ENCODE data around the gene CARD14. TPM values are rescaled to one million over a fixed set of nuclear protein-coding genes. Genes with fewer than 3 reads are reported as not detected.

CARD14 gene
- total RNA-seq, 1 donor from 2014 or later: not detected

- DNase-seq (no peak), ATAC-seq (ENCODE audit: low read depth) (no peak)
- Mint-ChIP-seq H3K27ac (no peak overlapping the region), H3K36me3 (ENCODE audit: low read depth) (peaks cover 4% of the 10 kb centered on the region), H3K9me3 (no peaks in the 10 kb centered on the region), H3K4me3 (no peak overlapping the region), H3K4me1 (no peaks in the 10 kb centered on the region), H3K27me3 (no peaks in the 10 kb centered on the region)
- ChIA-PET POLR2A (no interaction called here), CTCF (no interaction called here)
- TF ChIP-seq CTCF (IDR thresholded peaks at IDR 0.05): no peak
- intact Hi-C loops (cut with micrococcal nuclease): no loop called here
Observed at GRCh38 chr17:80244871-80245509, 75.2 kb downstream of the CARD14 start.

- H3K27ac Mint-ChIP-seq: no peak overlapping the region
- no peaks in the 10 kb centered on the region for H3K4me1 Mint-ChIP-seq
- H3K36me3 Mint-ChIP-seq (ENCODE audit: low read depth): peaks cover 4% of the 10 kb centered on the region
- DNase-seq: no peak
- intact Hi-C loops (cut with micrococcal nuclease): no loop called here
- no peak overlapping the region for H3K4me3 Mint-ChIP-seq
- POLR2A ChIA-PET: no interaction called here
- no peaks in the 10 kb centered on the region for H3K9me3 Mint-ChIP-seq
- CTCF ChIA-PET: no interaction called here
- no peak for TF ChIP-seq CTCF (IDR thresholded peaks at IDR 0.05)
- no peaks in the 10 kb centered on the region for H3K27me3 Mint-ChIP-seq
- no peak for ATAC-seq (ENCODE audit: low read depth)
Observed at GRCh38 chr17:80245566-80246265, 75.9 kb downstream of the CARD14 start.

- ChIA-PET CTCF (no interaction called here), POLR2A (no interaction called here)
- peaks cover 4% of the 10 kb centered on the region for H3K36me3 Mint-ChIP-seq (ENCODE audit: low read depth)
- no peak for ATAC-seq (ENCODE audit: low read depth)
- no peak overlapping the region for H3K4me3 Mint-ChIP-seq
- no peaks in the 10 kb centered on the region for H3K27me3 Mint-ChIP-seq
- no peaks in the 10 kb centered on the region for H3K9me3 Mint-ChIP-seq
- no peak for TF ChIP-seq CTCF (IDR thresholded peaks at IDR 0.05)
- no peaks in the 10 kb centered on the region for H3K4me1 Mint-ChIP-seq
- intact Hi-C loops (cut with micrococcal nuclease): no loop called here
- no peak for DNase-seq
- H3K27ac Mint-ChIP-seq: no peak overlapping the region
Observed at GRCh38 chr17:80246266-80246681, 76.4 kb downstream of the CARD14 start.

- no peaks in the 10 kb centered on the region for H3K4me1 Mint-ChIP-seq
- no peak for TF ChIP-seq CTCF (IDR thresholded peaks at IDR 0.05)
- no peak overlapping the region for H3K4me3 Mint-ChIP-seq
- intact Hi-C loops (cut with micrococcal nuclease): no loop called here
- H3K27me3 Mint-ChIP-seq: no peaks in the 10 kb centered on the region
- DNase-seq: no peak
- ATAC-seq (ENCODE audit: low read depth): no peak
- no peaks in the 10 kb centered on the region for H3K9me3 Mint-ChIP-seq
- POLR2A ChIA-PET: no interaction called here
- no peak overlapping the region for H3K27ac Mint-ChIP-seq
- CTCF ChIA-PET: no interaction called here
- H3K36me3 Mint-ChIP-seq (ENCODE audit: low read depth): peaks cover 2% of the 10 kb centered on the region
Observed at GRCh38 chr17:80246726-80247125, 76.9 kb downstream of the CARD14 start.

GRCh38 chr17:80247561-80247960 lies 77.7 kb downstream of the CARD14 start:
- H3K4me1 Mint-ChIP-seq: no peaks in the 10 kb centered on the region
- ATAC-seq (ENCODE audit: low read depth): no peak
- no peak for DNase-seq
- H3K4me3 Mint-ChIP-seq: no peak overlapping the region
- no peaks in the 10 kb centered on the region for H3K9me3 Mint-ChIP-seq
- no peaks in the 10 kb centered on the region for H3K36me3 Mint-ChIP-seq (ENCODE audit: low read depth)
- POLR2A ChIA-PET: interaction anchor here (0.5 to 0.6 kb wide), 2 partner anchors 36 to 761 kb away, joined by 3 read pairs; no protein-coding TSS in a partner anchor
- TF ChIP-seq CTCF (IDR thresholded peaks at IDR 0.05): no peak
- H3K27me3 Mint-ChIP-seq: no peaks in the 10 kb centered on the region
- intact Hi-C loops (cut with micrococcal nuclease): no loop called here
- CTCF ChIA-PET: no interaction called here
- H3K27ac Mint-ChIP-seq: no peak overlapping the region

Measured in activated B cell treated with CpG ODN at 0.5 μM for 24 hours (primary cell).